Activated T-helper 1 cell treated with anti-CD3 and anti-CD28 coated beads, Interleukin-2, amount 50 U/mL, for 16 hours (primary cell): ENCODE data around the gene BRD8.
A peak's percentile ranks its signal among the peaks of the same experiment; 100 is the strongest.
"Not testable (repeated sequence)": the region's sequence is repeated elsewhere in the genome, so short reads cannot be mapped to it uniquely, and the experiment has no call there.

Experiments
- DNase-seq, 2 donors: peaks; one replicate each; pipeline ENCODE4 v3.0.0-alpha.2; 2020; ENCODE audit warnings: low read depth in 1 of 2, low spot score in 1 of 2

BRD8 gene

GRCh38 chr5:138178516-138179276 is at the start of gene BRD8, which contains the start of gene KIF20A:
Gene BRD8, minus strand, starts transcription at chr5:138178630. Its CDS starts 16 bp downstream, at chr5:138178614.
Gene KIF20A, plus strand, starts transcription at chr5:138179112. Its CDS starts 569 bp downstream, at chr5:138179681.
- DNase-seq: peak; percentile 74 to 77

GRCh38 chr5:138226910-138227309 is 48.5 kb upstream of the BRD8 start:
- no peak for DNase-seq

GRCh38 chr5:138224712-138225111 is 46.3 kb upstream of the BRD8 start:
- no peak for DNase-seq

GRCh38 chr5:138223532-138223931 is 45.1 kb upstream of the BRD8 start:
- no peak for DNase-seq

- no peak for DNase-seq
Measured at GRCh38 chr5:138216799-138217198, 38.4 kb upstream of the BRD8 start.

GRCh38 chr5:138213161-138214029 is 35.0 kb upstream of the BRD8 start, which contains the start of gene CDC23:
Gene CDC23, minus strand, starts transcription at chr5:138213323. Its CDS starts 11 bp downstream, at chr5:138213312.
- peak; percentile 66 to 82 for DNase-seq

- no peak for DNase-seq
Measured at GRCh38 chr5:138212828-138213160, 34.4 kb upstream of the BRD8 start.

- DNase-seq: no peak
Measured at GRCh38 chr5:138210985-138211384, 32.6 kb upstream of the BRD8 start.

GRCh38 chr5:138193859-138194258 is 15.4 kb upstream of the BRD8 start:
- not testable (repeated sequence) for DNase-seq

- no peak for DNase-seq
Measured at GRCh38 chr5:138192826-138193225, 14.4 kb upstream of the BRD8 start.

- no peak for DNase-seq
Measured at GRCh38 chr5:138188626-138189025, 10.2 kb upstream of the BRD8 start.

GRCh38 chr5:138186002-138186447 is 7.6 kb upstream of the BRD8 start:
- DNase-seq: no peak

- no peak for DNase-seq
Measured at GRCh38 chr5:138182808-138183207, 4.4 kb upstream of the BRD8 start.

- DNase-seq: no peak
Measured at GRCh38 chr5:138180841-138181240, 2.4 kb upstream of the BRD8 start.

GRCh38 chr5:138180183-138180782 is 1.9 kb upstream of the BRD8 start:
- no peak for DNase-seq

- no peak for DNase-seq
Measured at GRCh38 chr5:138179277-138179857, 937 bp upstream of the BRD8 start.

- no peak for DNase-seq
Measured at GRCh38 chr5:138177941-138178515, 402 bp downstream of the BRD8 start.

GRCh38 chr5:138170299-138170698 is 8.1 kb downstream of the BRD8 start:
- no peak for DNase-seq

- DNase-seq: no peak
Measured at GRCh38 chr5:138169124-138169523, 9.3 kb downstream of the BRD8 start.

GRCh38 chr5:138163721-138164120 is 14.7 kb downstream of the BRD8 start:
- DNase-seq: no peak

- DNase-seq: no peak
Measured at GRCh38 chr5:138160706-138161105, 17.7 kb downstream of the BRD8 start.
